NCI-H345 treated with DMSO at 0.1 percent for 48 hours (cell line): ENCODE data around the gene DOCK1.

ENCODE experiments used
- DNase-seq: peaks from one replicate; lab custom pipeline; 2025; ENCODE audit not compliant: unreplicated experiment; lab: John Stamatoyannopoulos, UW

The DOCK1 gene

DNA sequence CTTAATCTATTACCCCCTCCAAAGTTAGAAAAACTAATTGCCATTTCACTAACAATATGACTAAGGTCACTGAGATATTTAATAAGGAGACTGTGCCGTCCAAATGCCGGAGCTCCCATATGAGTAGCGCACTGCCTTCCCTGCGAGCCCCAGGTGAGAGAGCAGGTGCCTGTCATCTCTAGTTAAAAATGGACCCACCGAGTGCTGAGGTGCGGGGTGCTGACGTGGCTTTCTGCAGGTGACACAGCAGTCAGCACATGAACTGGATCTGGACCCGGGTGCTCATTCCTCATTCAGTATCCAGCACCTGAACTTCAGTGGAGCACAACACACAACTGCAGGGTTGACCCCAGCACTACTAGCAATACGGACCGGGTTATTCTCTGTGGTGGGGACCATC, 505.8 kb downstream of the DOCK1 start:
- DNase-seq: no peak

DNA sequence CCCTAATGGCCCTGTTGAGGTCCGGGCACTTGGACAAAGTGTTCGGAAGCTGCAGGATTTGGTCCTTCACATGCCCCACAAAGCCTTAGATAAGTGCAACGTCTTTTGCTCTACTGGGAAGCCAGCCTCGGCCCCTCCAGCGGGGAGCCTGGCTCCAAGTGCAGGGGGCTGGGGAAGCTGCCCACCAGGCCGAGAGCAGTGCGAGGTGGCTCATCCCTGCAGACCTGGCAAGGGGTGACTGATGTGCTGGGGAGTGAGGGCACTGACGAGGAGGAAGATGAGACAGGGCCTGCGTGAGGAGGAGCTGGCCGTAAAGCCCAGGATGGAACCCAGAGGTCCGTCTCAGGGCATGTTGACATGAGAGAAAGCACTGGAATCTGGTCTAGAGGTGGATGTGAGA, 508.1 kb downstream of the DOCK1 start:
- DNase-seq: no peak

- no peak for DNase-seq
Observed at GRCh38 chr10:127414024-127414423, 508.8 kb downstream of the DOCK1 start.

DNA sequence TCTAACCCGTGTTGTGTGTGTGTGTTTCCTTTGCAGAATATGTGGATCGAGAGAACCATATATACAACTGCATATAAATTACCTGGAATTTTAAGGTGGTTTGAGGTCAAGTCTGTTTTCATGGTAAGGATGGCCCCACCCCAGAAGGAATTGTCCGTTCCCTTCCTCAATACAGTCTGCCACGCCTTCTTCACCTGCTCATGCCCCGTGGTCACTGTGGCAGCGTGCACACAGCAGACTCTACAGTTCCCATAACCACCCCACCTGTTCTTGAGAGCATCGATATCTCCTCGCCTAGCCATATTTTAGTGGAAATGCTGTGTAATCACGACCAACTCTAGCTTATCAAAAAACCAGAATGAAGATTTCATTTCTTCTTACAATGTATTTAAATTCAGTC, 509.9 kb downstream of the DOCK1 start:
- no peak for DNase-seq

GRCh38 chr10:127415901-127416581, 510.8 kb downstream of the DOCK1 start:
- no peak for DNase-seq

DNA sequence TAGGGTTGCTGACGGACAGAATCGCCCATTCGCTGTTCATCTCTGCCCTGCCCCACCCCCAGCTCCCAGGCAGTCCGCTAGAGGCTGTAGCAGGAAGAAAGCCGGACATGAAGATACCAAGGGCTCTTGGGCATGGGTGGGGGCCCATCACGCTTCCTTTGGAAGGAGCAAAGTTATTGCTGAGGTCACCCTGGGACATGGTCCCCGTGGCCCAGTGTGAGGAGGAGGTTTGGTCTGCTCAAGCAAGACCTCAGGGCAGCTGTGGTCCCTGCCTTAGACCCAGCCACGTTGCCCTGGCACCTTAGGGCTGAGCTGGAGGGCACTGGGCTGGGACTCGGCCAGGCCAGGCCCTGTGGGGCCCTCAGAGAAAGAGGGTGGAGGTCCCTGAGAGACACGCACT, 511.8 kb downstream of the DOCK1 start:
- DNase-seq: no peak

- DNase-seq: no peak
Observed at GRCh38 chr10:127417686-127418401, 512.6 kb downstream of the DOCK1 start.

DNA sequence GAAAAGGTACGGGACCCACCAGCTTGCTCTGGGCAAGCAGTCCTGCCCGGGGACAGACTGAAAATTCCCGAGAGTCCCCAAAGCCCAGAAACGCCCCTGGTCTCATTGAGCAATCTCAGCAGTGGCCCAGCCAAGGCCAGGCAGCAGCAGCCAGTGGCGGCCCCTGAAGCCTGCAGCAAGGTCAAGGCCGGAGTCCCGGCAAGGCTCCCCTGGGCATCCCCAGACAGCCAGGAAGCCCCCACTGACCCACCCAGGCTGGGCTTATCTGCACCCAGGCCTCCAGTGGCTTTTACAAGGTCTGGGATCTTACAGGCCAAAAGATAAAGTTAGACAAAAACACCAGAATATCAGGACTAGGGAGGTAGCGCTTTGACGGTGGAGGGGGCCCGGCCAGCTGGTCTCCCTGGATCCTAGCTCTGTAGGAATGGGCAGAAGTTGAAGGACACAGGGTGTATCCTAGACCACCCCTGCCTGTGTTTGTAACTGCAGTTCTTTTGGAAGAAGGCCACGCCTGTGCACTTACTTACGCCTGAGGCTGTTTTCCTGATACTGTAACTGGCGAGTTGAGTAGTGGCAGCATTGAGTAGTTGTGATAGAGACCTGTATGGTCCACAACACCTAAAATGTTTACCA, 513.4 kb downstream of the DOCK1 start:
- DNase-seq: no peak

GRCh38 chr10:127420138-127420684, 515.0 kb downstream of the DOCK1 start:
- no peak for DNase-seq

GRCh38 chr10:127423218-127423915, 518.1 kb downstream of the DOCK1 start:
- no peak for DNase-seq

- no peak for DNase-seq
Observed at GRCh38 chr10:127424594-127425264, 519.5 kb downstream of the DOCK1 start.

DNA sequence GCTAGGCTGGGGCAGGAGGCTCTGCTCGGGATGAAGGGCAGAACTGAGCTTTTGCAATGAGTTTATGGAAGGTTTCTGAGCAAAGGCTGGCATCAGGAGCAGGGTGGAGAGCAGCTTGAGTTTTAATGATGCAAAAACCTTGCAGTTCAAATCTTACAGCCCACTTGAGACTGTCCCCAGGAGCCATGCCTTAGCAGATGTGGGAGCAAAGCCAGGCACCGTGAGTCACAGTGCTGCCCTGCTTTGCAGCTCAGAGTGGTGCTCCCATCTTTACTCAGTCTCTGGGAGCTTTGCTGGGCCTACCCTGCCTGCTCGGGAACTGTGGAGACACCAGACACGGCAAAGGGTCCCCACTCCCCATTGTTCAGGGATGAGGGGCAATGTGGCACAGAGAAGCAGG, 521.5 kb downstream of the DOCK1 start:
- DNase-seq: no peak

GRCh38 chr10:127427926-127428325, 522.7 kb downstream of the DOCK1 start:
- DNase-seq: no peak

GRCh38 chr10:127428385-127428980, 523.3 kb downstream of the DOCK1 start:
- no peak for DNase-seq

- DNase-seq: no peak
Observed at GRCh38 chr10:127429601-127430312, 524.5 kb downstream of the DOCK1 start.

DNA sequence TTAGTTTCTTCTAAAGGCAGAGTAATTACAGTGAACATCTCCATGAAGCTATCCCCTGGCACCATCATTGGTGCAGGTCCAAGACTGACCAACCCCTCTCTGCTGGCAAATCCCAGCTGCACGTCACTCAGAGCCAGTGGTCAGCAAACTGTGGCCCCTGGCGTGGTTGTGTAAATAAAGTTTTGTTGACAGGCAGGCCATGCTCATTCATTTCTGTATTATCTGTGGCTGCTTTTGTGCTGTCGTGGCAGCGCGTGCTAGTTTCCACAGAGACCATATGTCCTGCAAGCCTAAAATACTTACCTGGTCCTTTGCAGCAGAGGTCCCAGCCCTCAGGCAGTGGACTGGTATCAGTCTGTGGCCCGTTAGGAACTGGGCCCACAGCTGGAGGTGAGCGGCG, 526.3 kb downstream of the DOCK1 start:
- DNase-seq: no peak

- DNase-seq: no peak
Observed at GRCh38 chr10:127434006-127434405, 528.8 kb downstream of the DOCK1 start.

GRCh38 chr10:127435246-127435645, 530.0 kb downstream of the DOCK1 start:
- no peak for DNase-seq

DNA sequence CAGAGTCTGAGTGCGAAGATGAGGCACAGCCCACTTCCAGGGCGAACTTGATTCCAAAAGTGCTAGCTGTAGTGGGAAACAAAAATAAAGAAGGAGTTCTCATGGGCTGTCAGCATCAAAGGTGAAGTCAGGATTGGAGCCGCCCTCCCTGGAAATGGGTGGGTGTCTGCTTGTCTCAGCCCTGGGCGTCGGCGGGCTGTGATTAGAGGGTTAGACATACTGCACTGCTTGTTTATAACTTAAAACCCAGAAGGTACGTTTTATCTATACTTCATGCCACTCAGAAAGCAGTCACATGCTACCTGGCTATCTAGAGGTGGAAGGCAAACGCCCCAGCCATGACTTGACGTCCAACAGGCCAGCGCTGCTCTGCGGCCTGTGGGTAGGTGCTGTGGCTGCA, 535.1 kb downstream of the DOCK1 start:
- no peak for DNase-seq
